Bronchial epithelial cell (primary cell): ENCODE data around the gene NOTCH3. TPM values are rescaled to one million over a fixed set of nuclear protein-coding genes. Genes with fewer than 3 reads are reported as not detected.
A peak's percentile ranks its signal among the peaks of the same experiment; 100 is the strongest.

Experiments
- DNase-seq: peaks from one replicate; pipeline ENCODE4 v3.0.0-alpha.2; 2010; ENCODE audit warnings: low read depth
- FAIRE-seq: peaks from 2 replicates; lab custom pipeline; 2011; peaks lifted over from hg19 to GRCh38; lab: Jason Lieb, UNC
- H3K27me3 ChIP-seq: 2 replicates; pipeline ENCODE4 v1.5.1; 2011; ENCODE audit warnings: low read length; ENCODE audit not compliant: control insufficient read depth, insufficient read depth
- H3K36me3 ChIP-seq: 2 replicates; pipeline ENCODE4 v1.5.1; 2011; ENCODE audit warnings: low read length; ENCODE audit not compliant: control insufficient read depth, insufficient read depth
- H3K4me3 ChIP-seq: 2 replicates; pipeline ENCODE4 v1.5.1; 2011; ENCODE audit warnings: mild to moderate bottlenecking, low read depth, low read length, control low read depth
- total RNA-seq: library from RNA; depleted of rRNA; stranded (reverse); fragments of >200 nt; gene quantifications from 2 replicates; pipeline ENCODE4 v1.2.1, GENCODE V29; 2014
- TF ChIP-seq, protein P1 (sequence below): IDR thresholded peaks from 2 replicates; pipeline ENCODE4 v1.5.1; 2011; ENCODE audit warnings: mild to moderate bottlenecking, moderate library complexity, low read length, control low read depth, inconsistent platforms; ENCODE audit not compliant: insufficient read depth, severe bottlenecking

NOTCH3 gene
- total RNA-seq, 1 donor from 2014 or later, result 53.2 TPM

DNA sequence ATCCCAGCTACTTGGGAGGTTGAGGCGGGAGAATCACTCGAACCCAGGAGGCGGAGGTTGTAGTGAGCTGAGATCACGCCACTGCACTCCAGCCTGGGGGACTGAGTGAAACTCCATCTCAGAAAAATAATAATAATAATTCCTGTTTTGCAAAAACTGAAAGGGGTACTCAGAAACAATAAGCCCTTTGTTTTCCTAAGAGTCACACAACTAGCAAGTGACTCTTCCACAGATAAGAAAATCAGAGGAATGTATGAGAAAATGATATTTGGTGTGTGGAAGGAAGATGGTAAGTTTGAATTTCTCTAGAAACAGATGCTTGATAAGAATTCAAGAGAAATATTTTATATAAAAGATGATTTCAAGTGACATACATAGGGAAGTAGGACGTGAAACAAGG lies 58.5 kb downstream of the NOTCH3 start:
- FAIRE-seq (no peak), DNase-seq (no peak)
- no peaks in the 10 kb centered on the region for H3K27me3 ChIP-seq
- H3K36me3 ChIP-seq, result no peaks in the 10 kb centered on the region
- H3K4me3 ChIP-seq, result no peak overlapping the region
- TF ChIP-seq, protein P1, sequence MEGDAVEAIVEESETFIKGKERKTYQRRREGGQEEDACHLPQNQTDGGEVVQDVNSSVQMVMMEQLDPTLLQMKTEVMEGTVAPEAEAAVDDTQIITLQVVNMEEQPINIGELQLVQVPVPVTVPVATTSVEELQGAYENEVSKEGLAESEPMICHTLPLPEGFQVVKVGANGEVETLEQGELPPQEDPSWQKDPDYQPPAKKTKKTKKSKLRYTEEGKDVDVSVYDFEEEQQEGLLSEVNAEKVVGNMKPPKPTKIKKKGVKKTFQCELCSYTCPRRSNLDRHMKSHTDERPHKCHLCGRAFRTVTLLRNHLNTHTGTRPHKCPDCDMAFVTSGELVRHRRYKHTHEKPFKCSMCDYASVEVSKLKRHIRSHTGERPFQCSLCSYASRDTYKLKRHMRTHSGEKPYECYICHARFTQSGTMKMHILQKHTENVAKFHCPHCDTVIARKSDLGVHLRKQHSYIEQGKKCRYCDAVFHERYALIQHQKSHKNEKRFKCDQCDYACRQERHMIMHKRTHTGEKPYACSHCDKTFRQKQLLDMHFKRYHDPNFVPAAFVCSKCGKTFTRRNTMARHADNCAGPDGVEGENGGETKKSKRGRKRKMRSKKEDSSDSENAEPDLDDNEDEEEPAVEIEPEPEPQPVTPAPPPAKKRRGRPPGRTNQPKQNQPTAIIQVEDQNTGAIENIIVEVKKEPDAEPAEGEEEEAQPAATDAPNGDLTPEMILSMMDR, result no peak

DNA sequence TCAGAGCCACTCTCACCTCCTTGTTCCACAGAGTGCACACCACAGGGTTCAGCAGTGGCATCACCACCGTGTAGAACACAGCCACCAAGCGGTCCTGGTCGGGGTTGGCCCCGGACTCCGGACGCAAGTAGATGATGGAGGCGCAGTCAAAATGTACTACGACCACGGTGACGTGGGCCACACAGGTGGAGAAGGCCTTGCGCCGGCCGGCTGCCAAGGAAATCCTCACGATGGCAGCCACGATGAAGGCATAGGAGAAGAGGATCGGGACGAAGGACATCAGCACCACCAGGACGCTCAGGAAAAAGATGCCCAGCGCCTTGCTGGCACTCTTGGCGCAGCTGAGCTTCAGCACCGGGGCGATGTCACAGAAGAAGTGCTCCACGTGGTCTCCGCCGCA lies 59.7 kb downstream of the NOTCH3 start:
- Histone ChIP-seq H3K4me3 (no peak overlapping the region), H3K27me3 (no peaks in the 10 kb centered on the region), H3K36me3 (no peaks in the 10 kb centered on the region)
- FAIRE-seq, result no peak
- DNase-seq, result no peak
- TF ChIP-seq, protein P1, result no peak

DNA sequence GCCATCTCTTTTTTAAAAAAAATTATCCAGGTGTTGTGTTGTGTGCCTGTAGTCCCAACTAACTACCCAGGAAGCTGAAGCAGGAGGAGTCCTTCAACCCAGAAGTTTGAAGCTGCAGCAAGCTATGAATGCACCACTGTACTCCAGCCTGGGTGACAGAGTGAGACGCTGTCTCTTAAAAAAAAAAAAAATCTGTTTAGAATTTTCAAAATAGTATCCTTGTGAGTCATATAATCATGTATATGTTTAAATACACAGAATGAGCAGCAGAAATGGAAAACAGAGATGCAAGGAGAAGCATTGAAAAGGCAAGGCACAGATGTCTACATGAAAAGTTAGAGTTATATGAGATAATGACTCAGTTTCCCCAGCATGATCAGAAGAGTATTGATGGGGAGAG lies 62.4 kb downstream of the NOTCH3 start:
- H3K27me3 ChIP-seq, result no peaks in the 10 kb centered on the region
- DNase-seq (no peak), FAIRE-seq (no peak)
- no peaks in the 10 kb centered on the region for H3K36me3 ChIP-seq
- H3K4me3 ChIP-seq, result no peak overlapping the region
- TF ChIP-seq, protein P1, result no peak

DNA sequence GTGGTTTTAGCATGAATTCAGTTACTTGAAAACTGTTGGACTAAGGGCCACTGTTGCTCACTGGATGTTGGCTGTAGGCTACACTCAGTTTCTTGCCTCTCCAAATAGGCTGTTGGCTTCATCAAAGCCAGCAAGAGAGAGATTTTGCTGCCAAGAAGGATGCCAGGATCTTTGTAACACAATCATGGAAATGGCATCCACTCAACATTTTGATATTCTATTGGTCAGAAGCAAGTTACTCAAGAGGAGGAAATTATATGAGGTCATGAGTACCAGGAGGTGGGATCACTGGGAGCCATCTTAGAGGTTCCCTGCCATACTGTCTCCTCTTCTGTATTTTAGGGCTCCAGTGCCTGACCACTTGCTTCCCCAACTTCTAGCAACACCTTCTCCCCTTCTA lies 63.0 kb downstream of the NOTCH3 start:
- TF ChIP-seq, protein P1, result no peak
- no peaks in the 10 kb centered on the region for H3K36me3 ChIP-seq
- H3K4me3 ChIP-seq, result no peak overlapping the region
- FAIRE-seq (no peak), DNase-seq (peak; percentile 26)
- no peaks in the 10 kb centered on the region for H3K27me3 ChIP-seq

DNA sequence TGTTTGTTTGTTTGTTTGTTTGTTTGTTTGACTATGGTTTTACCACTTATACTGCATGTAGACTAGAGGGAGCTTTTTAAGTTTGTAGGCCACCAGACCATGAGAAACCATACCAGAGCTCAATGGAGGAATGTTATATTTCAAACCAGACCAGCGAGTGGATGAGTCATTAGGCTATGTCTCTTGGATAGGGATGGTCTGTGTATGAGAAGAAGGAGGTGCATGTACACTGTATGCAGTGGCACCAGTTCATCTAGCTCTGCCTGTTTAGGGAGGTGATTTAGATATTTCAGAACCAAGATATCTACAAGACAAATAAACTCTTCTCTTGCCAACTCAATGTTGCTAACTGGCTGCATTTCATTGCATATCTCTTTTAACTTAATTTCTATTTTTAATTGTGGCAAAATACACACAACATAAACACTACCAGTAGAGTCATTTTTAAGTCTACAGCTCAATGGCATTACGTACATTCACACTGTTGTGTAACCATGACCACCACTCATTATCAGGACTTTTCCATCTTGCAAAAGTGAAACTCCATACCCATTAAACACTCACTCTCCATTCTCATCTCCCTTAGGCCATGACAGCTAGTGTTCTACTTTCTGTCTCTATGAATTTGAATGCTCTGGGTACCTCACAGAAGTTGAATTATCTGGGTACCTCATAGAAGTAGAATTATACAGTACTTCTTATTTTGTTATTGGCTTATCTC lies 64.4 kb downstream of the NOTCH3 start:
- TF ChIP-seq, protein P1, result no peak
- DNase-seq, result peak; percentile 68

More for the DNA sequence above, 64.4 kb downstream of the NOTCH3 start:
- FAIRE-seq, result peak; percentile 40
- no peak overlapping the region for H3K4me3 ChIP-seq
- H3K27me3 ChIP-seq, result no peaks in the 10 kb centered on the region
- H3K36me3 ChIP-seq, result no peaks in the 10 kb centered on the region
